IPS-NIHi11 (cell line): ENCODE data around the gene AKAP8L.
"Not testable (repeated sequence)": the region's sequence is repeated elsewhere in the genome, so short reads cannot be mapped to it uniquely, and the experiment has no call there.

Experiments
- DNase-seq: peaks from one replicate; pipeline ENCODE4 v3.0.0; 2012; ENCODE audit warnings: mixed read lengths, low spot score

AKAP8L gene

GRCh38 chr19:15379083-15379998 is 39.4 kb downstream of the AKAP8L start, which contains the start of gene AKAP8:
AKAP8 (minus strand) TSS chr19:15379787; CDS start chr19:15379731, 56 bp downstream.
- DNase-seq, result peak; percentile 97

- peak; percentile 56 for DNase-seq
These were observed 40.2 kb downstream of the AKAP8L start for GRCh38 chr19:15378534-15379082.

GRCh38 chr19:15374796-15375440 is 43.9 kb downstream of the AKAP8L start:
- no peak for DNase-seq

GRCh38 chr19:15374105-15374651 is 44.6 kb downstream of the AKAP8L start:
- no peak for DNase-seq

GRCh38 chr19:15373644-15374043 is 45.1 kb downstream of the AKAP8L start:
- no peak for DNase-seq

GRCh38 chr19:15372891-15373301 is 45.9 kb downstream of the AKAP8L start:
- DNase-seq, result no peak

GRCh38 chr19:15372470-15372869 is 46.3 kb downstream of the AKAP8L start:
- DNase-seq, result no peak

GRCh38 chr19:15371786-15372380 is 46.9 kb downstream of the AKAP8L start:
- no peak for DNase-seq

GRCh38 chr19:15371119-15371518 is 47.7 kb downstream of the AKAP8L start:
- DNase-seq, result no peak

- no peak for DNase-seq
These were observed 49.2 kb downstream of the AKAP8L start for GRCh38 chr19:15369594-15369891.

GRCh38 chr19:15368798-15369593 is 49.8 kb downstream of the AKAP8L start:
- no peak for DNase-seq

GRCh38 chr19:15368051-15368632 is 50.6 kb downstream of the AKAP8L start:
- no peak for DNase-seq

- DNase-seq, result no peak
These were observed 51.3 kb downstream of the AKAP8L start for GRCh38 chr19:15367439-15367838.

- no peak for DNase-seq
These were observed 53.5 kb downstream of the AKAP8L start for GRCh38 chr19:15365264-15365663.

- not testable (repeated sequence) for DNase-seq
These were observed 55.0 kb downstream of the AKAP8L start for GRCh38 chr19:15363791-15364190.

GRCh38 chr19:15363048-15363447 is 55.7 kb downstream of the AKAP8L start:
- DNase-seq, result not testable (repeated sequence)

- not testable (repeated sequence) for DNase-seq
These were observed 58.8 kb downstream of the AKAP8L start for GRCh38 chr19:15360015-15360414.

- no peak for DNase-seq
These were observed 59.9 kb downstream of the AKAP8L start for GRCh38 chr19:15358918-15359317.

- DNase-seq, result no peak
These were observed 60.9 kb downstream of the AKAP8L start for GRCh38 chr19:15357906-15358305.

- no peak for DNase-seq
These were observed 64.1 kb downstream of the AKAP8L start for GRCh38 chr19:15354566-15355296.
